Transverse colon (tissue), 4 donors: ENCODE data around the gene ZNF653.

Source experiments
- CTCF ChIP-seq, 5 experiments: fragments of 200-600 bp in 3 of 5; fragments of 450-650 bp in 2 of 5; sonication (generic) in 3 of 5; IDR thresholded peaks; 1 replicate in 2 of 5; 2 replicates in 3 of 5; pipeline ENCODE4 v1.5.1; 2016 to 2017; ENCODE audit warnings: antibody characterized with exemption in 5 of 5, inconsistent platforms in 3 of 5, mild to moderate bottlenecking in 2 of 5, moderate library complexity in 1 of 5
- POLR2A ChIP-seq: fragments of 450-650 bp; IDR thresholded peaks from one replicate; pipeline ENCODE4 v1.6.1; 2016; ENCODE audit warnings: antibody characterized with exemption, mild to moderate bottlenecking, moderate library complexity
- POLR2AphosphoS5 ChIP-seq, 3 donors: sonication (generic); formaldehyde crosslinking; IDR thresholded peaks; one replicate each; pipeline ENCODE4 v1.6.1; 2016; ENCODE audit warnings: antibody characterized with exemption in 3 of 3

GRCh38 chr19:11444059-11444458, 61.6 kb downstream of the ZNF653 start:
- TF ChIP-seq CTCF (IDR thresholded peaks at IDR 0.05) = no peak
- TF ChIP-seq POLR2AphosphoS5 (IDR thresholded peaks at IDR 0.05) = no peak
- no peak for TF ChIP-seq POLR2A
